Endodermal cell (in vitro differentiated cells): ENCODE measurements around the gene FBXL19. TPM values are rescaled to one million over a fixed set of nuclear protein-coding genes. Genes with fewer than 3 reads are reported as not detected.
A peak's percentile ranks its signal among the peaks of the same experiment; 100 is the strongest.

Experiments
- DNase-seq: peaks from one replicate; pipeline ENCODE4 v3.0.0-alpha.2; 2017
- H3K27ac ChIP-seq: 2 replicates; pipeline ENCODE4 v1.5.1; 2013; ENCODE audit warnings: mild to moderate bottlenecking, low read depth, low read length, moderate library complexity
- H3K27me3 ChIP-seq: 2 replicates; pipeline ENCODE4 v1.6.1; 2013; ENCODE audit warnings: mild to moderate bottlenecking, low read length, moderate library complexity; ENCODE audit not compliant: insufficient read depth, control insufficient read depth, poor library complexity, severe bottlenecking
- H3K36me3 ChIP-seq: 2 replicates; pipeline ENCODE4 v1.7.0; 2013; ENCODE audit warnings: mild to moderate bottlenecking, low read length, moderate library complexity; ENCODE audit not compliant: control insufficient read depth, insufficient read depth
- H3K4me1 ChIP-seq: one replicate; pipeline ENCODE4 v1.7.0; 2013; ENCODE audit warnings: low read length; ENCODE audit not compliant: control insufficient read depth, insufficient read depth
- H3K4me3 ChIP-seq: 2 replicates; pipeline ENCODE4 v1.5.1; 2013; ENCODE audit warnings: mild to moderate bottlenecking, low read length, moderate library complexity
- H3K9ac ChIP-seq: 2 replicates; pipeline ENCODE4 v1.6.1; 2013; ENCODE audit warnings: mild to moderate bottlenecking, low read length, moderate library complexity; ENCODE audit not compliant: poor library complexity, severe bottlenecking; ENCODE audit errors: extremely low read depth
- H3K9me3 ChIP-seq: 2 replicates; pipeline ENCODE4 v1.6.1; 2013; ENCODE audit warnings: mild to moderate bottlenecking, low read length, moderate library complexity; ENCODE audit not compliant: control insufficient read depth
- H3K27ac Mint-ChIP-seq: 2 replicates; pipeline ENCODE4 v1.8.0; 2020; ENCODE audit warnings: mixed read lengths
- H3K27me3 Mint-ChIP-seq: 2 replicates; pipeline ENCODE4 v1.8.0; 2021; ENCODE audit warnings: mild to moderate bottlenecking, mixed read lengths; ENCODE audit not compliant: insufficient read depth
- H3K36me3 Mint-ChIP-seq: 2 replicates; pipeline ENCODE4 v1.8.0; 2020; ENCODE audit warnings: low read depth, mixed read lengths
- H3K4me1 Mint-ChIP-seq: 2 replicates; pipeline ENCODE4 v1.8.0; 2020; ENCODE audit warnings: mixed read lengths
- H3K4me3 Mint-ChIP-seq: 2 replicates; pipeline ENCODE4 v1.8.0; 2020; ENCODE audit warnings: mild to moderate bottlenecking, moderate library complexity, mixed read lengths
- H3K9me3 Mint-ChIP-seq: 2 replicates; pipeline ENCODE4 v1.8.0; 2020; ENCODE audit warnings: mild to moderate bottlenecking, mixed read lengths
- WGBS, 2 experiments: methylation state at CpG; one replicate each; pipeline versions ENCODE4 v1.1.5 to v1.1.7; 2013; ENCODE audit warnings: missing lambda C conversion rate in 2 of 2, mixed read lengths in 1 of 2; ENCODE audit not compliant: insufficient coverage in 1 of 2, insufficient read length in 1 of 2; 5-methylcytosine and 5-hydroxymethylcytosine counted together
- total RNA-seq, 2 donors: library from RNA; stranded (reverse); fragmentation: NEBNext Ultra II Directional in 1 of 2; extraction: Animal tissue kit (Norgen Biotek cat#: 25700) in 1 of 2; gene quantifications; 2 replicates in 1 of 2; 3 replicates in 1 of 2; pipeline ENCODE4 v1.2.1, GENCODE V29; 2021
- TF ChIP-seq, protein P1 (sequence below): fragments of 200-600 bp; sonication (generic); conservative IDR thresholded peaks from 2 replicates; pipeline ENCODE4 v1.5.0; 2021; ENCODE audit warnings: antibody characterized with exemption, mild to moderate bottlenecking

Gene FBXL19
- total RNA-seq, 2 donors from 2014 or later = 74.0 to 84.3 TPM

DNA sequence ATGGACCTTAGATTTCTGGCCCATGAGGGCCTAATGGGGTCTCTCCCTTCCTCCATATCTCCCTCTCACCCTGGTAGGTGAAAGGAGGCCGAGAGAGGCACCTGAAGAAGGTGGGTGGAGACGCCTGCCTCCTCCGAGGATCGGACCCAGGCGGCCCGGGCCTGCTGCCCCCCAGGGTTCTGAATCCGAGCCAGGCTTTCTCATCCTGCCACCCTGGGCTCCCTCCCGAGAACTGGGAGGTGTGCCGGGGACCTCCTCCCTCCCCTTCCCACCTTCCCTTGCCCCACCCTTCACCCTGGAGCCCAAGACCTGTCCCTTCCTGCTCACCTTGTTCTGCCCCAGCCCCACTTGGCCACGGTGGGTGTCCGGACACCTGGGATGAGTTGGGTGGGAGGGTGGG, 5.0 kb downstream of the FBXL19 start:
- H3K27me3 Mint-ChIP-seq = no peaks in the 10 kb centered on the region
- TF ChIP-seq, protein P1, sequence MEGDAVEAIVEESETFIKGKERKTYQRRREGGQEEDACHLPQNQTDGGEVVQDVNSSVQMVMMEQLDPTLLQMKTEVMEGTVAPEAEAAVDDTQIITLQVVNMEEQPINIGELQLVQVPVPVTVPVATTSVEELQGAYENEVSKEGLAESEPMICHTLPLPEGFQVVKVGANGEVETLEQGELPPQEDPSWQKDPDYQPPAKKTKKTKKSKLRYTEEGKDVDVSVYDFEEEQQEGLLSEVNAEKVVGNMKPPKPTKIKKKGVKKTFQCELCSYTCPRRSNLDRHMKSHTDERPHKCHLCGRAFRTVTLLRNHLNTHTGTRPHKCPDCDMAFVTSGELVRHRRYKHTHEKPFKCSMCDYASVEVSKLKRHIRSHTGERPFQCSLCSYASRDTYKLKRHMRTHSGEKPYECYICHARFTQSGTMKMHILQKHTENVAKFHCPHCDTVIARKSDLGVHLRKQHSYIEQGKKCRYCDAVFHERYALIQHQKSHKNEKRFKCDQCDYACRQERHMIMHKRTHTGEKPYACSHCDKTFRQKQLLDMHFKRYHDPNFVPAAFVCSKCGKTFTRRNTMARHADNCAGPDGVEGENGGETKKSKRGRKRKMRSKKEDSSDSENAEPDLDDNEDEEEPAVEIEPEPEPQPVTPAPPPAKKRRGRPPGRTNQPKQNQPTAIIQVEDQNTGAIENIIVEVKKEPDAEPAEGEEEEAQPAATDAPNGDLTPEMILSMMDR = no peak
- no peak overlapping the region for H3K27ac Mint-ChIP-seq
- no peak overlapping the region for H3K27ac ChIP-seq
- H3K9me3 Mint-ChIP-seq = no peaks in the 10 kb centered on the region
- H3K4me1 ChIP-seq = no peaks in the 10 kb centered on the region
- H3K36me3 Mint-ChIP-seq = peaks cover 33% of the 10 kb centered on the region
- WGBS, 2 experiments = 83% methylated on average over 9 of the region's 11 CpGs; no CpG with 5 or more reads in 1 of the 2 experiments
- H3K4me3 Mint-ChIP-seq = no peak overlapping the region
- peaks cover 40% of the 10 kb centered on the region for H3K36me3 ChIP-seq
- no peak overlapping the region for H3K4me3 ChIP-seq
- DNase-seq = no peak
- H3K9me3 ChIP-seq = no peaks in the 10 kb centered on the region
- peaks cover 15% of the 10 kb centered on the region for H3K4me1 Mint-ChIP-seq
- H3K9ac ChIP-seq = no peak overlapping the region
- no peaks in the 10 kb centered on the region for H3K27me3 ChIP-seq

DNA sequence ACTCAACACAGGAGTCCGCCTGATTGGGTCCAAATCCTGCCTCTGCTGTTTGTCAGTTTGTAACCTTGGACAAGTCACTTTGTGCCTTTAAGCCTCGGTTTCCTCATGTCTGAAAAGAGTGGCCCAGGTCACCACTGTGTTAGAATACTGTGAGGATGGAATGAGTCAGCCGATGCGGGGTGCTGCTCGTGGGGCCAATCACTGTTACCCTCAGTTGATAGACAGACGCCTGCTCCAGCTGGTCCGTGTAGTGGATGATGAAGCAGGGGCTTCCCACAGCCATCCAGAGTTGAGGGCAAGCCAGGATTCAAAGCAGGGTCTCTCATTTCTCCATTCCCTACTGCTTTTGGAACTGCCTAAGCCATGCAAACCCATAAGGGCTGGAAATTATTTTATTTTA, 5.8 kb downstream of the FBXL19 start:
- DNase-seq = no peak
- Histone ChIP-seq H3K27me3 (no peaks in the 10 kb centered on the region), H3K9me3 (no peaks in the 10 kb centered on the region), H3K36me3 (peaks cover 45% of the 10 kb centered on the region), H3K9ac (no peak overlapping the region), H3K4me1 (no peaks in the 10 kb centered on the region), H3K4me3 (no peak overlapping the region), H3K27ac (no peak overlapping the region)
- Mint-ChIP-seq H3K9me3 (no peaks in the 10 kb centered on the region), H3K4me1 (peaks cover 15% of the 10 kb centered on the region), H3K36me3 (peaks cover 33% of the 10 kb centered on the region), H3K27me3 (no peaks in the 10 kb centered on the region), H3K4me3 (no peak overlapping the region), H3K27ac (no peak overlapping the region)
- 87 to 95% methylated on average over 6 to 7 of the region's 7 CpGs for WGBS, 2 experiments
- TF ChIP-seq, protein P1 = no peak

DNA sequence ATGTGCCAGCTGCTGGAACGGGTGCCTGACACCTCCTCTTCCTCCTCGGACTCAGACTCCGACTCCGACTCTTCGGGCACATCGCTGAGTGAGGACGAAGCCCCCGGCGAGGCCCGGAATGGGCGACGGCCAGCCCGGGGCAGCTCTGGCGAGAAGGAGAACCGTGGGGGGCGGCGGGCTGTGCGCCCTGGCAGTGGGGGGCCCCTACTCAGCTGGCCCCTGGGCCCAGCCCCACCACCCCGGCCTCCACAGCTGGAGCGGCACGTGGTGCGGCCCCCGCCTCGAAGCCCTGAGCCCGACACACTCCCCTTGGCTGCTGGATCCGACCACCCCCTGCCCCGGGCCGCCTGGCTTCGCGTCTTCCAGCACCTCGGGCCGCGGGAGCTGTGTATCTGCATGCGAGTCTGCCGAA, 6.8 kb downstream of the FBXL19 start:
- no peaks in the 10 kb centered on the region for H3K27me3 Mint-ChIP-seq
- H3K4me3 ChIP-seq = no peak overlapping the region
- peaks cover 53% of the 10 kb centered on the region for H3K36me3 ChIP-seq
- peaks cover 40% of the 10 kb centered on the region for H3K36me3 Mint-ChIP-seq
- peak; percentile 34 for DNase-seq
- H3K9me3 ChIP-seq = no peaks in the 10 kb centered on the region
- TF ChIP-seq, protein P1 = no peak
- H3K9ac ChIP-seq = no peak overlapping the region
- no peak overlapping the region for H3K27ac ChIP-seq
- 98 to 99% methylated on average over 16 to 35 of the region's 35 CpGs for WGBS, 2 experiments
- peaks cover 9% of the 10 kb centered on the region for H3K4me1 Mint-ChIP-seq
- no peaks in the 10 kb centered on the region for H3K27me3 ChIP-seq
- H3K27ac Mint-ChIP-seq = no peak overlapping the region
- no peaks in the 10 kb centered on the region for H3K9me3 Mint-ChIP-seq
- no peaks in the 10 kb centered on the region for H3K4me1 ChIP-seq
- no peak overlapping the region for H3K4me3 Mint-ChIP-seq
